ENCODE measurements around the gene PBX2.
A peak's percentile ranks its signal among the peaks of the same experiment; 100 is the strongest.

- TF ChIP-seq CTCF (conservative IDR thresholded peaks at IDR 0.05 in 1 of 2, IDR thresholded peaks at IDR 0.05 in 1 of 2; ENCODE audit: low read depth in 1 of 2, low read length in 2 of 2), result peak in 1 of 2 donors; percentile 42
- TF ChIP-seq EZH2 (IDR thresholded peaks at IDR 0.05; ENCODE audit: low read length, missing control alignments), result no peak
These were observed 5.6 kb upstream of the PBX2 start for GRCh38 chr6:32195652-32195901.

Measured in fibroblast of lung (primary cell).